ENCODE results near the gene SRPRB.

SRPRB gene

DNA sequence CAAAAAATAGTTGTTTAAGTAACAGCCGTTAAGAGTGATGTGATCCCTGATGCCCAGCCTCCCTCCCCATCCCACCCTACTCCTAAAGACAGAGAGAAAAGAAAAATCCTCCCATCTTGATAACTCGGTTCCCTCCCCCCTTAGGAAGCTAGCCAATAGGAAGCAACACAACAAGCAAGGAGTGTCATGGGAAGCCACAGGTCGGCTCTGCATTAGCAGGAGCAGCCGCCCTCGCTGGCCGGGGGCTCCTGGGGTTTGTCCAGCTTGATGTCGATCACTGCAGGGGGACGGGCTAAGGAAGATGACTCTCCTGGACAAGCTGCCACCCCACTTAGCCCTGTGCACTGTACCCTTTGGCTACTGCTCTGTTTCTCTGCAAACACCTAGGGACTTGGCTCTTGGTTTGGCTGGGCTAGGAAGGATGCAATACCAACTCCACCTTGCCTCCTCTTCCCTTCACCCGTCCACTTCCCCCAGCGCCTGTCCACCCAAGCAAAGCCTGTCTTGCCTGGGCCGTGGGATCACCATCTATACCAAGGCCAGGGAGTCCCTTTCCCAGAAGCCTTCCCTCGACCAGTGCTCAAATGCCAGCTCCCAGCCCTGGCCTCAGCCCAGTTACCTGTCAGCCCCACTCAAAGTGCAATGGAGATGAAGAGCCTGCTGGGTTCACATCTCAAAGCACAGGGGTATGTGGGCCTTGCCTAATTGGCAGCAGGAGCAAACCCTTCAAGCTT is 23.1 kb downstream of the SRPRB start:
- DNase-seq, result no peak

- no peak for DNase-seq
These were observed 23.7 kb downstream of the SRPRB start for GRCh38 chr3:133829310-133829707.

- DNase-seq, result no peak
These were observed 24.5 kb downstream of the SRPRB start for GRCh38 chr3:133830071-133830470.

DNA sequence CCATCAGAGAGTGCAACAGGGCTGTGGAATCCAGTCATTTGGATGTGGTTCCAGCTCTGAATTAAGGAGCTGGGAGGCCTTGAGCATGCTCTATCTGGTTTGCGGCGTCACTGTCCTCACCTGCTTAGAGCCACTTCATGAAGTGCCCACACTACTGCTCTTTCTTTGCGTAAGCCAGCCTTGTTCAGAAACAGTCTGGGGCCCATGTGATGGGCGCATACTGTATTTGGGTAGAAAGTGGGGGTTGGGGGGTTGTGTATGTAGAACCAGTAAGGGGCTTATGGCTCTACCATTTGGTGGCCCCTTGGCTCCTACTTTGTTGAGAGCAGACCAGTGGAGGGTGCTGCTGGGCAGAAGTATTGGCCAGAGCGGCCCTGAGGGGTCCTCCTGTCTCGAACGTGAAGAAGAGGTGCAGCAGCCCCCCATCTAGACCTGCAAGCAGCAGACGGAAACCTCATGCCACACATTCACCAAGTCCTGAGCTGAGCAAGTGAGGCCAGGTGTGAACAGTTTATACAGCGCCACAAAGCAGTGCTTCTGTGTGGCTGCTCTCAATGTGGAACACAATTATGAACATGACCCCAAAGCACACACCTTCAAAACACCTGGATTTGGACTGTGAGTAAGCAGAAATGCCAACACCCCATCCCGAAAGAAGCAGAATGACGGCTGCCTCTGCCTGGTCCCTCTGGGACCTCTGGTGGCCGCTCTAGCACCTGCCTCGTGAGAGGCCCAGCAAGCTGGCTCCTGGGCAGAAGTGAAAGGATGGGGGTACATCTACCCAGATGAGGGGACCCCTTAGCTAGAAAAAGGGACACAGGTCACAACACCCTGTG is 26.6 kb downstream of the SRPRB start:
- no peak for DNase-seq

DNA sequence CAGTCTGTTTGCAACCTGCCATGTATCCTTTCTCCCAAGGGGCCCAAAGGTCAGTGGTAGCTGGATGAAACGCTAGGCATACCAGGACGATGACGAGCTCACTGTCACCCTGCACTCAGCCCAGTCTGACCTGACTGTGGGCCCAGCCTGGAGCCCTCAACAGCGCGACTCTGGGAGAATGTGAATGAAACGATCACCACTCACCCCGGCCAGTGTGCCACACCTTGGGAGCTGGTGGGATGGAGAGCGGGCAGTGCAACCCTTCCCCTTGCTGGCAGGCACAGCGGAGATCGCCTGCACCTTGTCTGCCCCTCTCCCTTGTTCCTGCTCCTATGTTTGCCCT is 27.2 kb downstream of the SRPRB start:
- DNase-seq, result no peak

DNA sequence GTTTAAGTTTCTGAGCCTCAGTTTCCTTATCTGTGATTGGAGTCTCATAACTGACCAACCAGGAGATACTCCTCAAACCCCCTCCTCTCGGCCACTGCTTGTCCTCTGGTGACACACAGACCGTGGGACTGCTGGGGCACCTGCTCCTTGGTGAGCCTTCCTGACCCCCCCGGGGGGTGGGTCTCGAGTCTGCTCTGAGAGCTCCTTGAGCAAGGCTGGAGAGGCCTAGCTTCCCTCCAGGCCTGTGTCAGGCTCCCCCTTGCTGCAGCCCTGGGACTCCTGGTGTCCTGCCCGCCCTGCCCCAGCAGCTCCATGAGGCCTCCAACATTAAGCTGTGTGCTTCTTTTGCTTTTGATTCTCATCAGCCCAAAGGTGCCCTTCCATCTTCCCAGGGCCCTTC is 27.7 kb downstream of the SRPRB start:
- no peak for DNase-seq

DNA sequence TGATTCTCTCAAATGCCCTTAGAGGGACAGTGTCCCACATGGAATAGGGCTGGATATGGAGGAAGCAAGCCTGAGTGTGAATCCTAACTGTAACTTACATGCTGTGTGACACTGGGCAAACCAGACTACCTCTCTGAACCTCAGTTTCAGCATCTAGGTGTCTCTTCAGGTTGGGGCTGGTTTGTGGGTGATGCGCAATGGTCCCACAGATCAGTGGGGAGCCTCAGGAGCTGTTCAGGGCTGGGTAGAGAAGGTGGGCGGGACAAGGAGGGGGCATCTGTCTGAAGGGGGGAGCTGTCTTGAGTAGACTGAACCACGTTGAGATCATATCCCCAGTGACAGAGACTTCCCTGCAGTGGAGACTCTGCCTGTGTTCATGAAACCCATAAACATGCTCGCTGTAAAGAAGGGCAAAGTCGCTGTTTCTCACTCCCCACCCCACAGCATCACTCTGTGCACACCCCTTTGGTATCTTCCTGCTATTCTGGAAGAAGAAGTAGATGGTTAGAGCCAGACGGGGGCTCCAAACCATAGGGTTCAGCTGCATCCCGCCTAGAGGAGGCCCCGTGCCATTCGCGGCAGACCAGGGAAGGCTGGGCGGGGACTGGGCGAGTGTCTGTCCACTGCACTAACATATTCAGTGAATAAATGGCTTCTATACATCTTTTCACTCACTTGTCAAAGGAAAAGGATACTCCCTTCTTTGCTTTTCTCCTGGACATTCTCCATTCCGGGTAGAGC is 28.4 kb downstream of the SRPRB start:
- no peak for DNase-seq

- DNase-seq, result no peak
These were observed 29.2 kb downstream of the SRPRB start for GRCh38 chr3:133834621-133835417.

GRCh38 chr3:133835418-133835743 is 29.8 kb downstream of the SRPRB start:
- no peak for DNase-seq

DNA sequence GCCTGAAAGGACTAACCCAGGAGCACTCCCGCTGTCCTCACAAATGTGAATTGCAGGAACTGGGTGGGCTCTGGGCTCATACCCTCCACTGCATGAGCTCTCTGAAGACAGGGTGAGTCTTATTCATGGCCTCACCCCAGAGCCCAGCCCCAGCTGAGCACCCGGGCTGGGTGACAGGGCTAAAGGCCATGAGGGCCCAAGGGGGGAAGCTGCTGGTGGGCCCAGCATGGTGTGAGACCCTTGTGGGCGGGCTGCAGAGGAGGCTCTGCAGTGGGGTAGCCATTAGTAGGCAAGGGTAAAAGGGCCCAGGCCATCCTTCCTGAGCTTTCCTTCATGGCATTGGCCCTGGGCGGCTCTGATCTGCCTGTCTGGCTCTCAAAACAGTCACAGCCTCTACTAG is 30.3 kb downstream of the SRPRB start:
- DNase-seq, result no peak

DNA sequence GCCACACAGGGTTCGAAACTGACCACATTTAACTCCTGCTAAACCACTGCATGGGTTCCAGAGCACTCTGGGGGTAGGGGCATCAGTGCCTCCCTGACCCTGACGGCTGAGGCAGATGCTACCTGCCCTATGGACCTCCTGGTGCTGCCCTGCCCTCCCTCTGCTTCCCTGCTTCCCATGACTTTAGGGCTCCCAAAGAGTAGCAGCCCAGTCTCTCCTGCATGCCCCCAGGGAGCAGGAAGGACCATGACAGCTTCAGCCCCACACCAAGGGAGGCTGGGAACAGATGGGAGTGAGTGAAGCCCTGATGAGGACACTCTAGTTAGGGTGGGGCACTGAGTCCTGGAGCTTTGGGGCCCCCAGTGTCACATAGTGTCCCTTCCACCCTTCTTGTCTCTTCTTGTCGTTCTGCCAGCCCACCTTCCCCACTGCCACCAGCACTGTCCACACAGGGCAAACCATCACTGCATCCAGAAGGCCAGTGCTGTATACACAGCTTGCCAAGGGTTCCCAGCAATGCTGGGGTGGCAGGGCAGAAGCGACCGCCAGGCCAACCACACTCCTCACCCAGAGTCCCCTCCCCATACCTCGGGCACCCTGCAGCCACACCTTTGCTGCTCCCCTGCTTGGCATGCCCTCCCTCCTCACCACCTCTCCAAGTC is 31.0 kb downstream of the SRPRB start:
- DNase-seq, result no peak

DNA sequence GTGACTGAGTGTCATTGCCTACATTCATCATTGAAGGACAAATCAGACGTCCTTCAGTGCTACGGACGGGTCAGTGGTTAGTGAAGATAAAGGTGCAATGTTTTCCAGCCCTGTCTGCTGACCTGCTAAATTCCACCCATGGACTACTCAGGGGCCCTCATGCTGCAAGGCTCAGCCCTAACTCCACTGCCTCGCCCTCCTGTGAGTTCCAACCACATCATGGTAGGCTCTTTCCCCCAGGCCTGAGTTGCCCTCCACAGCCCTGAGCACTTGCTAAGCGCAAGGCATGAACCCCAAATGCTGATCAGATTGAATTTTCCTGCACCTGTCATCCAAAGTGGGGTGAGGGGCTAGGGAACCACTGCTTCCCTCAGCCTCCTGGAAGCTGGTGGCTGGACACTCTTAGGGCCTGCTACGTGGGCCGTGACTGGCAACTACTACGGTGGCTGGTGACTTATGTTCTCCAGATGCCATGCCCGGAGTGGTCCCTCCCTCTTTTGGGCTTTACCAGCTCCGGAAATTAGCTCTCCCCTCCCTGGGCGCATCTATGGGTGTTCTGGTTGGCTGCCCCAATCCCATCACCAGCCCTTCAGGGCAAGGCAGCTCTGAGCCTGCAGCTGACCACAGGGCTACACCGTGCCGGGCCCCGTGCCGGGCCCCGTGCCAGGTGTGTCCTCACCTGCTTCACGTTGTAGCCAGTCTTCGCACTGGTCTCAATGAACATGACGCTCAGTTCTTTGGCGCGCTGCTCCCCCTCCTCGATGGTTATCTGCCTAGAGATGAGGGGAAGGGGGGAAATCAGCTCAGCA is 32.1 kb downstream of the SRPRB start:
- DNase-seq, result no peak

- DNase-seq, result no peak
These were observed 32.7 kb downstream of the SRPRB start for GRCh38 chr3:133838296-133838789.

DNA sequence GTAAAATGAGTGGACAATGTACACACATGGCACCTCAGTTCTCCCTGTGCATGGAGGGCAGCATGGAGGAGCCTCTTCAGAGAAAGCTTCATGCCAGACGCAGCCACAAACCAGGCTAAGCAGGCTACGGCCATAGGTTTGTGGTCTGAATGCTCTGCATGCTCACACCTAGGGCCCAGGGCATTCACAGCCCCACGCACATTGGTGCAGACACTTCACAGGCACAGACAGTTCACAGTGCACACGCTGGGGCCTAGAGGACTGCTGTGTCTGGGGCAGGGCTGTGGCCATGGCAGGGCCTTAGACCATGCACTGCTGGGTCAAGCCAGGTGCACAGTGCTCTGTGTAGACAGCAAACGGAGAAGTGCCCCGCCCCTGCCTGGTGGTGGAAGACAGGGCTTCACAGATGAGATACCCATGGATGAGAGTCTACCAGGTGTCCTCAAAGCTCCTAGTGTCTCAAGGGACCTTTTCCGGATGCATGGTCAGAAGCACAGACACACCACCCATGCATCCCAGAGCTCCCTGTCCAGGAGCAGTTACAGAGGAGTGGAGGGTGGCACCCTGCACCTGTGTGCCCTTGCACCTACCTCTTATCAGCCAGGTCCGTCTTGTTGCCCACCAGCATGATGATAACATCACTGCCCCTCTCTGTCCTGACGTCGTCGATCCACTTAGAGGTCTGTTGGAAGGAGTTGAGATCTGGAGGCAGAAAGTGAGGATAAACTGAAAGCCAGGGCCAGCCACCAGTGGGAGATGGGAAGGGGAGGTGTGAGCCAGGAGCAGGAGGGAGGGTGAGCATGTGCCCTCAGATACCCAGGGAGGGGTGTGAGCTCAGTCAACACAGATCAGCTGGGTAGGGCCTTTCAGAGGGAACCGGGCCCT is 33.5 kb downstream of the SRPRB start:
- DNase-seq, result no peak

DNA sequence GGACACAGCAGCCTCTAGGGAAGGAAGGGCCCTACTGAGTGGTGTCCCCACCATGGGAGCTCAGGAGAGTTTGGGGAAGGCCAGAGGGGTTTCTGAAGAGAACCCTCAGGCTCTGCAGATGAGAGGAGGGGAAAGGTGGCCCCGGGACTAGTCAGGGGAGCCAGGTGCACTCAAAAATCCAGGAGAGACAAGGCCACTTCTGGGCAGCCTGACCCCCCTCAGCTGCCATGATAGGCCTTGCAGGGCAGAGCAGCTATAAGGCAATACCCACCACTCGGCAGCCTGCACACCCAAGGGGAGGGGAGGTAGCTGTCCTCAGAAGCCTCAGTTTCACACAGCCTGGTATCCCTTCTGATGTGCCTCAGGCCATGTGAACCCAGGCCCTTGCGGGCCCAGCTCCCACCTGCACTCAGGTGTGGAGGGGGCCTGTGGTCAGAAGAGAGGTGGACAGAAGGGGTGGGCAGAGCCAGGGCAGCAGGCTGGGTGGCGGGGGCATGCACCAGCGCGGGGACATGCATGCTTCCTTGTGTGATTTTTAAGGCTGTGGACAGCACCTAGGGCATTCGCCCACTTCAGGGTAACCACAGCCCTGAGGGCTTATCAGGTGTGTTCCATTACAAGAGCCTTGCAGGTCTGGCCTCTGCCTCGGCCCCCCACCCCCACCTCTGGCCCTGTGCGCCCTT is 34.6 kb downstream of the SRPRB start:
- no peak for DNase-seq

DNA sequence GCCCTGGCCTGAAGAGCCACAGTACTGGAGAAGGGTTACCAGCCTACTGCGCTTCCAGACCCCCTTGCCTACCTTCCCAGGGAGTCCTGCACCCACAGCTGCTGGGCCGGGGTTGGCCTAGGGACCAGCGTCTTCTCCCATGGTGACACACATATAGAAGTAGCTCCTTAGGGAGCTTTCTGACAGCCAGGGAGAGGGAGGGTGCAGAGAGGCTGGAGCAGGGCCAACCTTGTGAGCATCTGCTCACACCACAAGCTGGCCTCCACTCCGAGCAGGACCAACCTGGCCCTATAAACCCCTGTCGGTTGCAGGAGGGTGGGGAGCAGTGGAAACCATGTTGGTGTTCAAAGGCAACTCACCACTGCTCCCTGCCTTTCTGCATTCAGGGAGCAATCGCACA is 35.2 kb downstream of the SRPRB start:
- DNase-seq, result no peak

GRCh38 chr3:133841196-133841595 is 35.6 kb downstream of the SRPRB start:
- no peak for DNase-seq

- no peak for DNase-seq
These were observed 36.5 kb downstream of the SRPRB start for GRCh38 chr3:133842158-133842557.

- DNase-seq, result peak; percentile 7
These were observed 38.0 kb downstream of the SRPRB start for GRCh38 chr3:133843634-133844033.

- DNase-seq, result no peak
These were observed 39.5 kb downstream of the SRPRB start for GRCh38 chr3:133845127-133845526.
